NB4 (cell line): Measurements from ENCODE around the gene SCFD1.

Source experiments
- CTCF ChIP-seq: IDR thresholded peaks from one replicate; pipeline ENCODE4 v1.5.1; 2012; ENCODE audit warnings: low read depth, low read length
- MAX ChIP-seq: IDR thresholded peaks from 2 replicates; pipeline ENCODE4 v1.6.1; 2011; ENCODE audit warnings: low read depth, low read length
- MYC ChIP-seq: IDR thresholded peaks from 2 replicates; pipeline ENCODE4 v1.6.1; 2011; ENCODE audit warnings: low read depth, low read length
- POLR2A ChIP-seq: IDR thresholded peaks from 2 replicates; pipeline ENCODE4 v1.6.1; 2011; ENCODE audit warnings: mild to moderate bottlenecking; ENCODE audit not compliant: insufficient read length; ENCODE audit errors: extremely low read depth

GRCh38 chr14:30673071-30673470, 51.0 kb downstream of the SCFD1 start:
- TF ChIP-seq CTCF: no peak
- no peak for TF ChIP-seq POLR2A
- no peak for TF ChIP-seq MAX
- no peak for TF ChIP-seq MYC
